Stimulated activated CD8-positive, alpha-beta memory T cell treated with anti-CD3 and anti-CD28 coated beads, Interleukin-12 subunit alpha, Interleukin-12 subunit beta, amount 100 ng/mL, for 24 hours (primary cell): ENCODE data around the gene TSPAN15.
"Not testable (repeated sequence)": the region's sequence is repeated elsewhere in the genome, so short reads cannot be mapped to it uniquely, and the experiment has no call there.

Source experiments
- DNase-seq: peaks from one replicate; pipeline ENCODE4 v3.0.0-alpha.2; 2020; ENCODE audit errors: extremely low read depth

The TSPAN15 gene

DNA sequence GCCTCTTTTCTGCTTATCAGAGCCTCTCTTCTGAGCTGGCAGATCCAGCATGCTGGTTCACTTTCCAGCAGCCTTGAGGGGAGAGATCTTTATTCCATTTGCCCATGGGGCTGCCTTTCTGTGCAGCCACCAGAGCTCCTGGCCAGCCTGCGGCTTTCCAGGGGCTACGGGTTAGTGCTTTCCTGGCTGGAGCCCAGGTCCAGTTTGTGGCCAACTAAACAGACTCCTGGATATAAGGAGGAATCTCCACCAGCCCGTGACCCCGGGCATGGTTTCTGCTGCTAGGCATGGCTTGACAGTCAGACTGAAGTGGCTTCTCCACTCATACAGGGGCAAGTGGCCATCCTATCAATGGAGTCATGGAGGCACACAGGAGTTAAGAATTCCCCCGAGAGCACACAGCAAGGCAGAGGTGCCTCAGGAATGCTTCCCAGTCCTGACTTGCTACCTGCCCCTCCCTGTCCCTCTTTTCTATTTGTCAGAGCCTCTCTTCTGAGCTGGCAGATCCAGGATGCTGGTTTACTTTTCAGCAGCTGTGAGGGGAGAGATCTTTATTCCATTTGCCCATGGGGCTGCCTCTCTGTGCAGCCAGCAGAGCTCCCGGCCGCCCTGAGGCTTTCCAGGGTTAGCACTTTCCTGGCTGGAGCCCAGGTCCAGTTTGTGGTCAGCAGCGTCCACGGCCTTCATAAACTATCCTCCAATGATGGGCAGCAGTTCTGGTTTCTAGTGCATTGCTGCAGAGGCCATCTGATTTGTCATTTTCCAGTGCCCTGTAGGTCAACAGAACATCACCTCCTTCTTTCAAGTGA, 35.9 kb downstream of the TSPAN15 start:
- no peak for DNase-seq

DNA sequence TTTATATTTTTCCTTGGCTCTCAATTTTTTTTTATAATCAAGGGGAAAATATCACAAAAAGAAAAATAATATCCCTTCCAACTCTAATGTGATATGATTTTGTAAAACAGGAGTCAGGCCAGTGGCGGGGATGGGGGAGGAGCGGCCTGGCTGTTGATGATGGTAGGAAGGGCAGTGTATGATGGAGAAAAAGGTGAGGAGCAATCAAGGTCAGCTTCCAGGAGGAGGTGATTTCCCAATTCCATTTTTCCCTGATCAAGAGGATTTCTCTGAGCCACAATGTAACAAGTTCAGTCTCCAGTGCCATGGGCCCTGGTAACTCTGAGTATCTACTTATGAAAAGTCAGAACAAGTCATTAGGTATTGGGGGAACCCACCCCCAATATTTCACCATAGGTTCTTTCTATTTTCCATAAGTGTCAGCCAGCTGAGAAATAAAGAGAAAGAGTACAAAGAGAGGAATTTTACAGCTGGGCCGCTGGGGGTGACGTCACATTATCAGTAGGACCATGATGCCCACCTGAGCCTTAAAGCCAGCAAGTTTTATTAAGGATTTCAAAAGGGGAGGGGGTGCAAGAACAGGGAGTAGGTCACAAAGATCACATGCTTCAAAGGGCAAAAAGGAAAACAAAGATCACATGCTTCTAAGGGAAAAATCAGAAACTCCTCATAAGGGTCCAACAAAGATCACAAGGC, 37.0 kb downstream of the TSPAN15 start:
- DNase-seq = not testable (repeated sequence)

DNA sequence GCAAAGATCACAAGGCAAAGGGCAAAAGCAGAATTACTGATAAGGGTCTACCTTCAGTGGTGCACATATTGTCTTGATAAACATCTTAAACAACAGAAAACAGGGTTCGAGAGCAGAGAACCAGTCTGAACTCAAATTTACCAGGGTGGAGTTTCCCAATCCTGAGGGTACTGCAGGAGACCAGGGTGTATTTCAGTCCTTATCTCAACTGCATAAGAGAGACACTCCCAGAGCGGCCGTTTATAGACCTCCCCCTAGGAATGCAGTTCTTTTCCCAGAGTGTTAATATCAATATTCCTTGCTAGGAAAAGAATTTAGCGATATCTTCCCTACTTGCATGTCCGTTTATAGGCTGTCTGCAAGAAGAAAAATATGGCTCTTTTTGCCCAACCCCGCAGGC, 37.6 kb downstream of the TSPAN15 start:
- DNase-seq = not testable (repeated sequence)

- no peak for DNase-seq
Observed at GRCh38 chr10:69489506-69490090, 38.3 kb downstream of the TSPAN15 start.

- DNase-seq = no peak
Observed at GRCh38 chr10:69490876-69491275, 39.6 kb downstream of the TSPAN15 start.

- no peak for DNase-seq
Observed at GRCh38 chr10:69491611-69492010, 40.3 kb downstream of the TSPAN15 start.

DNA sequence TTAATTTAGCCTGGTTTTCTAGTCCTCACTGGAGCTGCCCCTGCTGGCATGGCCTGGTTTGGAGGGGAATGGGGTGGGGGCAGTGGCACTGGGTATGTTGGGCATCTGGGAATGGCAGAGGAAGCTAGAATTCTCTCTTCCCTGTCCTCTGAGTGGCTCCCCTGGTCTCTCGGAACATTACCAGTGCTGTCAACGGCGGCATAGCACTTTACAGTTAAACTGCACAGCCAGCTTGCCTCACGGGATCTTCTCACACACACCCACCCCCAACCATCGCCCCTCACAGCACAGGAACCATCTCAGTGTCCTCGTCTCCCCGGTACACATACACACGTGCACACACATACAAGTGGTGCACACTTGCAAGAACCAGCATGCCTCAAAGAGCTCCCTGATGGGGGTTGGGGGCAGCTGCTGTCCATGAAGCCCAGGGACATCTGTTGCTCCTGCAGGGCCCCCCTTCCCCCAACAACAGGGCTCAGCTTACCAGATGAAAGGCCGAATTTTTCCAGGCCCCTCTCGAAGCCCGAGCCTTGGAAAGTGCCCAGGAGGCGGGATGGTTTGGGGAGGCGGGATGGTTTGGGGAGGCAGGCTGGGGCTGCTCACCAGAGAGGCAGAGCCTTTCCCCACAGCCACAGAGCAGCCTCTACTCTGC, 41.0 kb downstream of the TSPAN15 start:
- DNase-seq = no peak

DNA sequence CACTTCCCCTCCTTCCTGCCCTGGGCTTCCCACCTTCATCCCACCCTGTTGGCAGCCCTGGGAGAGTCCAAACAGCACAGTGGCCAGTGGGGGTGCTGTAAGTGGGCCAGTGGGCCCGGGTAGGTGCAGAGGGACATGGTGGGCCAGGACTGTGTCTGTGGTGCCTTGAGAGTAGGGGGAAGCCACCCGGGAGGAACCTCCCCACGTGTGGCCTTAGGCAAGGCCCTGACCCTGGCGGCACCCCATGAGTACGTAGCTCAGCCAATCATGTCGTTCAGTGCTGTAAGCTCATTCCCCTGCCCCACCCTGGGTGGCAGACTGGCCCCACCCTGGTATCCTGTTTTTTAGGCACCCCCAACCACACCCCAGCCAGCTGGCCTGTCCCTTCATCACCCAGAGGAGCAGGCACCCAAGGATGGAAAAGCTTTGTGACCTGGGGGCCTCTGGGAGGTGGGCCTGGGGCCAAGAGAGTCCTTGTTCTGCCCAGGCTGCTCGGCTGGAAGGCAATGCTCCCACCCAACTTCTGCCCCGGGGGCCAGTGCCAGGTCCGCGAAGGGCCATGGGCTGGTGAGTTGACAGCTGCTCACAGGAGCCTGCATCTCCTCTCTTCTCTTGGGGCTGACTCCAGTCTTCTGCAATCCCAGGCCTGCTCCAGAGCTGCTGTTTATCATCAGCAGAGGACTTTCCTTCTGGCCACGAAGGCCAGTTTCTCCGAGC, 41.6 kb downstream of the TSPAN15 start:
- no peak for DNase-seq

DNA sequence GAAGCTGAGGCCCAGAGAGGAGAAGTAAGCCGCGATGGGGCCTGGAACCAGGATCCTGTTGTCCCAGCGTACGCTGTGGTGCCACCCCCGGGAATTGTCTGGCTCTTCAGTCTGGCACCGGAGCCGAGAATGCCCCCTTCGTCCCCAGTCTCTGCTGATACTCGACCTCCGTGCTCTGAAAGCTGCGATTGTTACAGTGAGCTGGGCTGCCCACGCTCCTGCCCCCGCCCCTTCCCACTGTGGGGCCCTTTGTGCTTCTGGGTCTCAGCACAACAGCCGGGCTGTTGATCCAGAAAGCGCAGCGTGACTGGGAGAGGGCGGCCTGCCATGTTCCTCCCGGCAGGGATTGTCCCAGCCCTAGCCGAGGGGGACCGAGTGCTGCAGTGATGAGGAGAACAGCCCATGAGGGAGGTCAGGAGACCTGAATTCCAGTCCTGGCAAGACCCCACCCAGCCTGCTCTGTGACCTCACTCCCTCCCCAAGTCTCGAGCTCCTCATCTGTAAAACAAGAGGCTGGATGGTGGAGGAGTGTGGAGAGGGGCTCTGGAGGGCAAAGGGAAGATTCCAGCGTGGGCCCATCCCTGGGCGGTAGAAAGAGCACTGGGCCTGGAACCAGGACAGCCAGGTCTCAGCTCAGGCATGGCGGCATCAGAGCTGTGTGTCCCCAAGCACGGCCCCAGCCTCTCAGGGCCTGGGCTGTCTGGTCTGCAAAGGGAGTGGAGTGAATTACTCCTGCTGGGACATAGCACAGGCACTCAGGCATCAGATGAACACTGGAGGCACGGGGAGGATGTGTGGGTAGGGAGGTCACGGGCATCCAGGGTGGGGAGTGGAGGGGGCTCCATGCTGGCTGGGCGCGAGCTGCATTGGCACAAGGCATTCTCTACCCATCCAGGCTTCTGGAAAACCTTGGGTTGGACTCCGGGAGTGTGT, 43.6 kb downstream of the TSPAN15 start:
- DNase-seq = no peak

- DNase-seq = no peak
Observed at GRCh38 chr10:69495666-69496065, 44.4 kb downstream of the TSPAN15 start.

- no peak for DNase-seq
Observed at GRCh38 chr10:69496352-69497230, 45.3 kb downstream of the TSPAN15 start.

GRCh38 chr10:69497231-69497561, 45.9 kb downstream of the TSPAN15 start:
- DNase-seq = no peak

- DNase-seq = no peak
Observed at GRCh38 chr10:69497611-69498390, 46.5 kb downstream of the TSPAN15 start.

DNA sequence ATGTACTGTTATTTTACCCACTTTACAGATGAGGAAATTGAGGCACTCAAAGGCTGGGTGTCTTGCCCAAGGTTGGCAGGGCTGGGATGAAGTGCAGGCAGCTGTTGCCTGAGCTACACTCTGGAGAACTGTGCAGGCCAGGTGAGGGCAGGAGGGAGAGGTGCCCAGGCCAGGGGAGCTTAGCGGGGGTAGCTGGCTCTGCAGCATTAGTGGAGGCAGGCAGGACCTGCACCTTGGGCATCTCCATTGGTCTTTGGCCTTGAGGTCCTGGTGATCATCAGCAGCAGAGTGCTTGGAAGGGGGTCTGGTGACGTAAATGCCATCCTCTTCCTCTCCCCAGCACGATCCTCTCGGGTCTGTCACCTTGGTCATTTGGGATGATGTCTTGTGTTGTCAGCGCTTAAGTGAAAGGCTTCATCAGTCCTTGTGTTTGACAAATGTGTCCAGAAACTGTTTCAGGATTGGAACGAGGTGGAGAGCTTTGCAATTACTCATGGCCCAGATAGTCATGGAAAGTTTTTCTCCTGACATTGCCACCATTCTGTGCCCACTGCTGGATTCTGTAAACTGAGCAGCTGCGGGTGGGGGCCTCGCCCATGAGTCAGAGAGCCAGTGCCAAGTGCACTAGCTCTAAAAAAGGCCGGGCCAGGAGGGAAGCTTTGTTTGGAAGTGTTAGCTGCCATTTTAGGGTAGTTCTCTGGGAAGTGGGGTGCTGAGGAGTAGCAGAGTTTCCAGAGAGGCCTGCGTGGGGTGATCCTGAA, 47.6 kb downstream of the TSPAN15 start:
- no peak for DNase-seq

GRCh38 chr10:69499726-69500689, 48.7 kb downstream of the TSPAN15 start:
- DNase-seq = no peak

DNA sequence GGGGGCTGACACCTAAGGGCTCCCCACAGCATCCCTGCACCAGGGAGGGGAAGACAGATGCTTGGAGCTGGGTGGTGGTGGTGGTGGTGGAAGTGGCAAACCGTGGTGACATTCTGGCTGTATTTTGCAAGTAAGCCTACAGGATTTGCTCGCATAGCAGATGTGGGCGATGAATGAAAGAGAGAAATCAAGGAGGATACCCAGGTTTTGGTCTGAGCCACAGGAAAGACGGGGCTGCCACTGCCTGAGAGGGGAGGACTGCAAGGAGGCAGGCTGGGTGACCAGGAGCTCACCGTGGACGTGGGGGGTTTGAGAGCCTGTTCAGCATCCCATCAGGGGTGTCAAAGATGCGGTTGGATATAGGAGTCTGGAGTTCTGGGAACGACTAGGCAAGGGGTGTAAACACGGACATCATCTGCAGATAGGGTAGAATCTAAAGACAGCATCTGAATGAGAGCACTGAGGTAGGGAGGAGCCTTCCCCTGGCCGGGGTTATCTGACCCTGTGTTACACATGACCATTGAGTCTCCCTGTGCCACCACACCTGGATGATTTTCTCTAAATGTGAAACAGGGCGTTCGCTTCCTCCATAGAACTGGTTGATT, 49.7 kb downstream of the TSPAN15 start:
- no peak for DNase-seq

DNA sequence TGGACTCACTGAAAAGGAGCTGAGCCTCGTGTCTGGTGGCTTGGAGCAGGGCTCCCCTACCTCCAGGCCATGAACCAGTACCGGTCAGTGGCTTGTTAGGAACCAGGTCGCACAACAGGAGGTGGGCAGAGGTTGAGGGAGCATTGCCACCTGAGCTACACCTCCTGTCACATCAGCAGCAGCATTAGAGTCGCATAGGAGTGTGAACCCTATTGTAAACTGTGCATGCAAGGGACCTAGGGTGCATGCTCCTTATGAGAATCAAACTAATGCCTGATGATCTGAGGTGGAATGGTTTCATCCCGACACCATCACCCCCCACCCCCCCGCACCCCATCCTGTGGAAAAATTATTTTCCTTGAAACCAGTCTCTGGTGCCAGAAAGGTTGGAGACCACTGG, 50.4 kb downstream of the TSPAN15 start:
- no peak for DNase-seq
